IPS-NIHi11 (cell line): Measurements from ENCODE around the gene DAPK1.

Source experiments
- DNase-seq: peaks from one replicate; pipeline ENCODE4 v3.0.0; 2012; ENCODE audit warnings: mixed read lengths, low spot score

The DAPK1 gene

GRCh38 chr9:87686520-87687090 lies 188.9 kb downstream of the DAPK1 start:
- DNase-seq, result no peak

GRCh38 chr9:87687207-87687606 lies 189.5 kb downstream of the DAPK1 start:
- no peak for DNase-seq

GRCh38 chr9:87694236-87694755 lies 196.6 kb downstream of the DAPK1 start:
- DNase-seq, result no peak

- DNase-seq, result no peak
Measured at GRCh38 chr9:87695523-87695922, 197.9 kb downstream of the DAPK1 start.

- DNase-seq, result no peak
Measured at GRCh38 chr9:87696641-87697040, 199.0 kb downstream of the DAPK1 start.

- no peak for DNase-seq
Measured at GRCh38 chr9:87698069-87698809, 200.6 kb downstream of the DAPK1 start.

GRCh38 chr9:87699835-87700234 lies 202.2 kb downstream of the DAPK1 start:
- DNase-seq, result no peak

- DNase-seq, result no peak
Measured at GRCh38 chr9:87701491-87701890, 203.8 kb downstream of the DAPK1 start.

GRCh38 chr9:87701931-87702421 lies 204.3 kb downstream of the DAPK1 start:
- DNase-seq, result no peak

GRCh38 chr9:87702921-87703320 lies 205.3 kb downstream of the DAPK1 start:
- no peak for DNase-seq

- no peak for DNase-seq
Measured at GRCh38 chr9:87703636-87704276, 206.1 kb downstream of the DAPK1 start.

GRCh38 chr9:87704342-87704741 lies 206.7 kb downstream of the DAPK1 start:
- DNase-seq, result no peak

GRCh38 chr9:87706066-87706739 lies 208.5 kb downstream of the DAPK1 start:
- DNase-seq, result no peak

- DNase-seq, result no peak
Measured at GRCh38 chr9:87707805-87708506, 210.3 kb downstream of the DAPK1 start.

GRCh38 chr9:87708546-87708945 lies 210.9 kb downstream of the DAPK1 start:
- DNase-seq, result no peak

- no peak for DNase-seq
Measured at GRCh38 chr9:87708986-87709728, 211.5 kb downstream of the DAPK1 start.

- no peak for DNase-seq
Measured at GRCh38 chr9:87710443-87710842, 212.8 kb downstream of the DAPK1 start.

GRCh38 chr9:87711857-87712800 lies 214.5 kb downstream of the DAPK1 start:
- DNase-seq, result no peak

- DNase-seq, result no peak
Measured at GRCh38 chr9:87712801-87713277, 215.2 kb downstream of the DAPK1 start.
